K562 (cell line): ENCODE results near the gene MBOAT1. TPM values are rescaled to one million over a fixed set of nuclear protein-coding genes. Genes with fewer than 3 reads are reported as not detected.

Experiments used
- ATAC-seq: fragments of 200-7000 bp; cut with Tn5 transposase; 3 replicates; pipeline ENCODE4 v1.9.1; 2020; ENCODE audit warnings: moderate library complexity
- BruUV-seq: library from RNA; stranded (reverse); fragments of 400-500 nt; replicated peaks from 2 replicates; lab custom pipeline; 2021; lab: Mats Ljungman, UMichigan
- CTCF ChIA-PET: fragments of 300-600 bp; formaldehyde crosslinking; extraction: SDS; loops from one replicate; lab custom pipeline; 2021; ENCODE audit warnings: low intra/inter-chr PET ratio; lab: Yijun Ruan, JAX
- POLR2A ChIA-PET: fragments of 300-600, 350-650 bp; sonication (Branson Sonifier 250); formaldehyde crosslinking; extraction: SDS; loops from one replicate; lab custom pipeline; 2021; ENCODE audit warnings: antibody characterized with exemption, inconsistent platforms; lab: Yijun Ruan, JAX
- DNase-seq, 4 experiments: peaks; one replicate each; pipeline versions ENCODE4 v3.0.0 to v3.0.0-alpha.2; 2011 to 2018; ENCODE audit warnings: low spot score in 3 of 4, mixed read lengths in 3 of 4; ENCODE audit errors: extremely low read depth in 1 of 4
- FAIRE-seq: peaks from 2 replicates; lab custom pipeline; 2011; peaks lifted over from hg19 to GRCh38; lab: Jason Lieb, UNC
- H2AFZ ChIP-seq: 2 replicates; pipeline ENCODE4 v1.6.0; 2011; ENCODE audit warnings: low read depth, low read length, control low read depth, inconsistent platforms
- H3K27ac ChIP-seq: fragments of 200-600 bp; 3 replicates; pipeline ENCODE4 v1.8.0; 2011; ENCODE audit warnings: low read depth, mild to moderate bottlenecking, control low read depth, inconsistent platforms, low read length, moderate library complexity, mixed read lengths; ENCODE audit errors: extremely low read depth
- H3K27me3 ChIP-seq, 2 experiments: fragments of 300-600 bp in 1 of 2; 2 replicates in 1 of 2; 3 replicates in 1 of 2; pipeline versions ENCODE4 v1.6.0 to v1.8.0; 2011; ENCODE audit warnings: inconsistent platforms in 2 of 2, low read length in 2 of 2, mild to moderate bottlenecking in 1 of 2, mixed read lengths in 1 of 2, moderate library complexity in 1 of 2; ENCODE audit not compliant: control insufficient read depth in 2 of 2, insufficient read depth in 2 of 2
- H3K36me3 ChIP-seq: fragments of 300-600 bp; 3 replicates; pipeline ENCODE4 v1.8.0; 2011; ENCODE audit warnings: mild to moderate bottlenecking, low read length, inconsistent platforms; ENCODE audit not compliant: control insufficient read depth, insufficient read depth
- H3K4me1 ChIP-seq, 2 experiments: fragments of 200-600 bp in 1 of 2; replicated peaks in 1 of 2; 2 replicates in 1 of 2; 3 replicates in 1 of 2; pipeline versions ENCODE4 v1.5.1 to v1.8.0; 2011; ENCODE audit warnings: inconsistent platforms in 2 of 2, low read length in 2 of 2, mild to moderate bottlenecking in 1 of 2, mixed read lengths in 1 of 2, moderate library complexity in 1 of 2; ENCODE audit not compliant: control insufficient read depth in 2 of 2, insufficient read depth in 2 of 2
- H3K4me2 ChIP-seq: 2 replicates; pipeline ENCODE4 v1.6.1; 2011; ENCODE audit warnings: low read length, control low read depth, inconsistent platforms, mixed read lengths; ENCODE audit not compliant: insufficient read depth
- H3K4me3 ChIP-seq: fragments of 200-600 bp; sonication (generic), shearing (Covaris generic); 2 replicates; pipeline ENCODE4 v1.5.1; 2016; ENCODE audit warnings: control low read depth, inconsistent platforms
- H3K79me2 ChIP-seq: fragments of 200-600 bp; 3 replicates; pipeline ENCODE4 v1.8.0; 2011; ENCODE audit warnings: low read length, inconsistent platforms; ENCODE audit not compliant: control insufficient read depth, insufficient read depth
- H3K9ac ChIP-seq, 2 experiments: 2 replicates each; pipeline versions ENCODE4 v1.6.0 to v1.6.1; 2011; ENCODE audit warnings: low read depth in 2 of 2, low read length in 2 of 2, control low read depth in 1 of 2, inconsistent platforms in 1 of 2, mild to moderate bottlenecking in 1 of 2, mixed read lengths in 1 of 2; ENCODE audit not compliant: insufficient read depth in 1 of 2
- H3K9me1 ChIP-seq: one replicate; pipeline ENCODE4 v1.6.0; 2011; ENCODE audit warnings: inconsistent platforms, mild to moderate bottlenecking, low read length, moderate library complexity; ENCODE audit not compliant: control insufficient read depth, insufficient read depth
- H3K9me3 ChIP-seq: replicated peaks from 2 replicates; pipeline ENCODE4 v1.5.1; 2011; ENCODE audit warnings: low read depth, low read length, inconsistent platforms; ENCODE audit not compliant: control insufficient read depth, insufficient read depth
- H4K20me1 ChIP-seq: replicated peaks from 2 replicates; pipeline ENCODE4 v1.6.1; 2011; ENCODE audit warnings: low read length, inconsistent platforms, mixed read lengths; ENCODE audit not compliant: control insufficient read depth, insufficient read depth
- CREB3L1 ChIP-seq: fragments of 450-650 bp; IDR thresholded peaks from 2 replicates; pipeline ENCODE4 v1.6.1; 2014; ENCODE audit warnings: low read depth, mild to moderate bottlenecking, moderate library complexity, borderline replicate concordance
- DMBX1 ChIP-seq: fragments of 250-450 bp; sonication (Bioruptor Pico); IDR thresholded peaks from 2 replicates; pipeline ENCODE4 v1.8.0; 2022; ENCODE audit warnings: inconsistent platforms, mild to moderate bottlenecking, moderate library complexity, borderline replicate concordance
- NR2C1 ChIP-seq, 2 experiments: fragments of 450-650 bp; IDR thresholded peaks; 2 replicates each; pipeline ENCODE4 v1.6.1; 2017; ENCODE audit warnings: mild to moderate bottlenecking in 2 of 2, antibody characterized with exemption in 1 of 2, inconsistent platforms in 1 of 2, missing compliant biosample characterization in 1 of 2, missing genetic modification characterization in 1 of 2
- THRA ChIP-seq: fragments of 450-650 bp; IDR thresholded peaks from 2 replicates; pipeline ENCODE4 v1.6.1; 2017; ENCODE audit warnings: mild to moderate bottlenecking, moderate library complexity
- ZFP1 ChIP-seq: fragments of 450-650 bp; formaldehyde crosslinking; IDR thresholded peaks from 2 replicates; pipeline ENCODE4 v1.4.0; 2020; ENCODE audit warnings: mild to moderate bottlenecking, mixed read lengths
- ZFP36 ChIP-seq: fragments of 150-350 bp; IDR thresholded peaks from 2 replicates; pipeline ENCODE4 v1.6.1; 2018; ENCODE audit warnings: low read length, low read depth; ENCODE audit not compliant: partially characterized antibody
- WGBS: fragments of 100-300 bp; shearing (Covaris generic); methylation state at CpG from one replicate; pipeline ENCODE4 v1.1.6; 2016; ENCODE audit warnings: low coverage, mixed read lengths; ENCODE audit not compliant: insufficient coverage; ENCODE audit errors: missing lambda C conversion rate; 5-methylcytosine and 5-hydroxymethylcytosine counted together
- in situ Hi-C: fragments of 300-500 bp; cut with MboI; formaldehyde crosslinking; loops from 4 replicates; pipeline ENCODE4 v1.15.0; 2018; ENCODE audit warnings: inconsistent platforms, mixed read lengths
- intact Hi-C: fragments of 100-400 bp; cut with micrococcal nuclease; formaldehyde crosslinking; loops from 2 replicates; pipeline ENCODE4 v1.14.2; 2022
- polyA plus RNA-seq, 8 experiments: library from polyadenylated mRNA; depleted of rRNA in 4 of 8; stranded (reverse) in 5 of 8; unstranded in 3 of 8; fragments of >200 nt; fragmentation: Nextera tagmentation in 2 of 8; fragmentation: Illumina TruSeq in 1 of 8; extraction: Ambion mirVana in 2 of 8; extraction: Trizol in 1 of 8; gene quantifications; 2 replicates each; pipeline versions ENCODE4 v1.2.1 to v1.2.3, GENCODE V29; 2011 to 2014; ENCODE audit warnings: inconsistent platforms in 1 of 8, missing spikeins in 1 of 8
- total RNA-seq, 7 experiments: library from RNA; depleted of rRNA in 6 of 7; stranded (reverse); fragments of >200 nt in 6 of 7; fragmentation: Illumina TruSeq in 2 of 7; extraction: Trizol in 2 of 7; gene quantifications; 2 replicates each; pipeline versions ENCODE4 v1.2.1 to v1.2.3, GENCODE V29; 2011 to 2021; ENCODE audit warnings: low replicate concordance in 1 of 7

The MBOAT1 gene
- total and polyA plus RNA-seq, 9 of the 15 experiments (the other 6 are each of a cell fraction or from before 2014, with no cell fraction given), result 0.13 to 16.5 (median 10.3) TPM

- TF ChIP-seq NR2C1 (IDR thresholded peaks at IDR 0.05) (no peak), NR2C1 (tag; IDR thresholded peaks at IDR 0.05) (no peak)
These were observed 41.7 kb downstream of the MBOAT1 start (continued) for GRCh38 chr6:20170455-20171148.

- H3K9me3 ChIP-seq, result no peaks in the 10 kb centered on the region
- in situ Hi-C loops, result no loop called here
- no peak overlapping the region for H3K4me3 ChIP-seq
- DNase-seq (no peak), ATAC-seq (peak; percentile 20; the same call in 2 of the 3 replicates), FAIRE-seq (no peak)
- H3K36me3 ChIP-seq, result no peaks in the 10 kb centered on the region
- no peak overlapping the region for H2AFZ ChIP-seq
- H3K9me1 ChIP-seq, result peaks cover 5% of the 10 kb centered on the region
- intact Hi-C loops, result no loop called here
- H3K9ac ChIP-seq, result peak overlapping the region in 1 of 2 experiments; percentile 45; a peak in 1 of 4 replicates
- ChIA-PET POLR2A (interaction anchor here (0.6 to 1.7 kb wide), 5 partner anchors 9 to 518 kb away, joined by 3 to 4 read pairs (median 3); no protein-coding TSS in a partner anchor), CTCF (interaction anchor here (0.6 kb wide), 1 partner anchor 13 kb away, joined by 3 read pairs; no protein-coding TSS in a partner anchor)
- H3K4me1 ChIP-seq, result peaks cover 0 to 19% of the 10 kb centered on the region in 2 experiments; a peak in 4 of 5 replicates
- no peaks in the 10 kb centered on the region for H3K79me2 ChIP-seq
- BruUV-seq, result no TSS peak
- H3K4me2 ChIP-seq, result no peak overlapping the region
- TF ChIP-seq CREB3L1 (no peak), ZFP36 (no peak), DMBX1 (CRISPR knock-in tag) (no peak), THRA (no peak), ZFP1 (no peak)
- H3K27ac ChIP-seq, result no peak overlapping the region
- 52% methylated on average over 2 of the region's 2 CpGs for WGBS
- H4K20me1 ChIP-seq, result no peaks in the 10 kb centered on the region
- no peaks in the 10 kb centered on the region for H3K27me3 ChIP-seq
These were observed 42.5 kb downstream of the MBOAT1 start for GRCh38 chr6:20169786-20170185.
